PFSK-1 (cell line): ENCODE measurements around the gene MYCN.

Experiments
- POLR2AphosphoS5 ChIP-seq: IDR thresholded peaks from 2 replicates; pipeline ENCODE4 v1.6.1; 2012; ENCODE audit warnings: low read depth, mild to moderate bottlenecking, control low read depth, low read length, moderate library complexity
- TAF1 ChIP-seq: IDR thresholded peaks from 2 replicates; pipeline ENCODE4 v1.6.1; 2012; ENCODE audit warnings: low read length, control low read depth, borderline replicate concordance; ENCODE audit not compliant: insufficient read depth
- TF ChIP-seq, protein P1 (sequence below), 2 experiments: IDR thresholded peaks; 2 replicates each; pipeline versions ENCODE4 v1.6.1 to v1.8.0; 2011 to 2012; ENCODE audit warnings: low read depth in 2 of 2, low read length in 2 of 2, control low read depth in 1 of 2, inconsistent platforms in 1 of 2, mild to moderate bottlenecking in 1 of 2, moderate library complexity in 1 of 2; ENCODE audit not compliant: insufficient read depth in 1 of 2

DNA sequence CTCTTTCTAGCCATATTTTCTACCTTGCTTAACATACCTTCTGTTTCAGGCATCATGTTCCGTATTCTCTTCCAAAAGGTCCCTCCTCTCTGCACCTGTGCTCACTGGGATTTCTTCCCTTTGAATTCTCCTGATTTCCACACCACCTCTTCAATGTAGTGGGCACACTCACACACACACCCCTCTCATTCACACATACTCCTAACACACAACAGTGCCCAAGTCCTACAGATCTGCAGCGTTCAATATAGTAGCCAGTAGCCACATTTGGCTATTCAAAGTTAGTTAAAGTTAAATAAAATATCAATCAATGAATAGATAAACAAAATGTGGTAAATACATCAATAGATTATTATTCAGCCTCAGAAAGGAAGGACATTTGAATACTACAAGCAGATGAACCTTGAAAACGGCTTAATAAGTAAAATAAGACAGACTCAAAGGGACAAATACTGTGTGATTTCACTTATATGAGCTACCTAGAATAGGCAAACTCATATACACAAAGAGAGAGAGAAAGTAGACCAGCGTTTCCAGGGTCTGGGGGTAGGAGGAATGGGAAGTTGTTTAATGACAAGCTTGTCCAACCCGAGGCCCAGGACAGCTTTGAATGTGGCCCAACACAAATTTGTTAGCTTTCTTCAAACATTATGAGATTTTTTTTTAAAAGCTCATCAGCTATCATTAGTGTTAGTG, 34.4 kb downstream of the MYCN start:
- no peak for TF ChIP-seq POLR2AphosphoS5
- TF ChIP-seq, protein P1, sequence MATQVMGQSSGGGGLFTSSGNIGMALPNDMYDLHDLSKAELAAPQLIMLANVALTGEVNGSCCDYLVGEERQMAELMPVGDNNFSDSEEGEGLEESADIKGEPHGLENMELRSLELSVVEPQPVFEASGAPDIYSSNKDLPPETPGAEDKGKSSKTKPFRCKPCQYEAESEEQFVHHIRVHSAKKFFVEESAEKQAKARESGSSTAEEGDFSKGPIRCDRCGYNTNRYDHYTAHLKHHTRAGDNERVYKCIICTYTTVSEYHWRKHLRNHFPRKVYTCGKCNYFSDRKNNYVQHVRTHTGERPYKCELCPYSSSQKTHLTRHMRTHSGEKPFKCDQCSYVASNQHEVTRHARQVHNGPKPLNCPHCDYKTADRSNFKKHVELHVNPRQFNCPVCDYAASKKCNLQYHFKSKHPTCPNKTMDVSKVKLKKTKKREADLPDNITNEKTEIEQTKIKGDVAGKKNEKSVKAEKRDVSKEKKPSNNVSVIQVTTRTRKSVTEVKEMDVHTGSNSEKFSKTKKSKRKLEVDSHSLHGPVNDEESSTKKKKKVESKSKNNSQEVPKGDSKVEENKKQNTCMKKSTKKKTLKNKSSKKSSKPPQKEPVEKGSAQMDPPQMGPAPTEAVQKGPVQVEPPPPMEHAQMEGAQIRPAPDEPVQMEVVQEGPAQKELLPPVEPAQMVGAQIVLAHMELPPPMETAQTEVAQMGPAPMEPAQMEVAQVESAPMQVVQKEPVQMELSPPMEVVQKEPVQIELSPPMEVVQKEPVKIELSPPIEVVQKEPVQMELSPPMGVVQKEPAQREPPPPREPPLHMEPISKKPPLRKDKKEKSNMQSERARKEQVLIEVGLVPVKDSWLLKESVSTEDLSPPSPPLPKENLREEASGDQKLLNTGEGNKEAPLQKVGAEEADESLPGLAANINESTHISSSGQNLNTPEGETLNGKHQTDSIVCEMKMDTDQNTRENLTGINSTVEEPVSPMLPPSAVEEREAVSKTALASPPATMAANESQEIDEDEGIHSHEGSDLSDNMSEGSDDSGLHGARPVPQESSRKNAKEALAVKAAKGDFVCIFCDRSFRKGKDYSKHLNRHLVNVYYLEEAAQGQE (IDR thresholded peaks at IDR 0.05; ENCODE audit: insufficient read depth in 1 of 2, low read depth in 2 of 2, low read length in 2 of 2): no peak
- TF ChIP-seq TAF1: no peak
